Sigmoid colon (tissue), 4 donors: ENCODE measurements around the gene TM9SF3.

Source experiments
- EP300 ChIP-seq, 4 donors: sonication (generic); formaldehyde crosslinking; IDR thresholded peaks; one replicate each; pipeline ENCODE4 v1.6.1; 2017; ENCODE audit warnings: antibody characterized with exemption in 4 of 4
- POLR2A ChIP-seq, 2 donors: fragments of 450-650 bp; IDR thresholded peaks; one replicate each; pipeline ENCODE4 v1.6.1; 2016; ENCODE audit warnings: antibody characterized with exemption in 2 of 2, mild to moderate bottlenecking in 2 of 2, moderate library complexity in 2 of 2
- POLR2AphosphoS5 ChIP-seq, 4 donors: sonication (generic); formaldehyde crosslinking; IDR thresholded peaks; one replicate each; pipeline ENCODE4 v1.6.1; 2017; ENCODE audit warnings: antibody characterized with exemption in 4 of 4
- TF ChIP-seq, protein P1 (sequence below), 4 experiments: fragments of 450-650 bp in 3 of 4; fragments of 200-600 bp in 1 of 4; IDR thresholded peaks; one replicate each; pipeline ENCODE4 v1.5.1; 2016 to 2019; ENCODE audit warnings: antibody characterized with exemption in 4 of 4, mild to moderate bottlenecking in 3 of 4, moderate library complexity in 2 of 4

DNA sequence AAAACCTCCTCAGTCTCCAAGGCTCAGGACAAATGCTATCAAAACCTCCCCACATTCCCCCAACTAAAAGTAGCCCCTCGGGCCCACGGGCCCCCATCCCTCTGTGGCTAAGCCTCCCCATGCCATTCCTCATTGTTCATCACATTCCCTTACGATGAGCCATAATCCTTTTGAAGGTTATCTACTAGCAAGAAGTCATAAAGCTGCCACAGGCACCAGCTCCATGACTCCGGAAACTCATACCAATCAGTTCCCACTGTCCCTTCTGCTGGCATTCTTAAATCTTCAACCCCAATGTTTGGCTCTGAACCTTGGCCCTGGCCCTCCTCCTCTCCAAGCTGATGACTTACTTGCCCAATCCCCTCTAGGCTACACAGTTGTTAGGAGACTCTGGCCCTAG is 19.4 kb upstream of the TM9SF3 start:
- TF ChIP-seq, protein P1, sequence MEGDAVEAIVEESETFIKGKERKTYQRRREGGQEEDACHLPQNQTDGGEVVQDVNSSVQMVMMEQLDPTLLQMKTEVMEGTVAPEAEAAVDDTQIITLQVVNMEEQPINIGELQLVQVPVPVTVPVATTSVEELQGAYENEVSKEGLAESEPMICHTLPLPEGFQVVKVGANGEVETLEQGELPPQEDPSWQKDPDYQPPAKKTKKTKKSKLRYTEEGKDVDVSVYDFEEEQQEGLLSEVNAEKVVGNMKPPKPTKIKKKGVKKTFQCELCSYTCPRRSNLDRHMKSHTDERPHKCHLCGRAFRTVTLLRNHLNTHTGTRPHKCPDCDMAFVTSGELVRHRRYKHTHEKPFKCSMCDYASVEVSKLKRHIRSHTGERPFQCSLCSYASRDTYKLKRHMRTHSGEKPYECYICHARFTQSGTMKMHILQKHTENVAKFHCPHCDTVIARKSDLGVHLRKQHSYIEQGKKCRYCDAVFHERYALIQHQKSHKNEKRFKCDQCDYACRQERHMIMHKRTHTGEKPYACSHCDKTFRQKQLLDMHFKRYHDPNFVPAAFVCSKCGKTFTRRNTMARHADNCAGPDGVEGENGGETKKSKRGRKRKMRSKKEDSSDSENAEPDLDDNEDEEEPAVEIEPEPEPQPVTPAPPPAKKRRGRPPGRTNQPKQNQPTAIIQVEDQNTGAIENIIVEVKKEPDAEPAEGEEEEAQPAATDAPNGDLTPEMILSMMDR (IDR thresholded peaks at IDR 0.05), result no peak
- TF ChIP-seq POLR2A (IDR thresholded peaks at IDR 0.05) (no peak), POLR2AphosphoS5 (IDR thresholded peaks at IDR 0.05) (no peak), EP300 (IDR thresholded peaks at IDR 0.05) (no peak)
